ENCODE data around the gene PSMD4.
A peak's percentile ranks its signal among the peaks of the same experiment; 100 is the strongest.
"Not testable (repeated sequence)": the region's sequence is repeated elsewhere in the genome, so short reads cannot be mapped to it uniquely, and the experiment has no call there.

The PSMD4 gene

DNA sequence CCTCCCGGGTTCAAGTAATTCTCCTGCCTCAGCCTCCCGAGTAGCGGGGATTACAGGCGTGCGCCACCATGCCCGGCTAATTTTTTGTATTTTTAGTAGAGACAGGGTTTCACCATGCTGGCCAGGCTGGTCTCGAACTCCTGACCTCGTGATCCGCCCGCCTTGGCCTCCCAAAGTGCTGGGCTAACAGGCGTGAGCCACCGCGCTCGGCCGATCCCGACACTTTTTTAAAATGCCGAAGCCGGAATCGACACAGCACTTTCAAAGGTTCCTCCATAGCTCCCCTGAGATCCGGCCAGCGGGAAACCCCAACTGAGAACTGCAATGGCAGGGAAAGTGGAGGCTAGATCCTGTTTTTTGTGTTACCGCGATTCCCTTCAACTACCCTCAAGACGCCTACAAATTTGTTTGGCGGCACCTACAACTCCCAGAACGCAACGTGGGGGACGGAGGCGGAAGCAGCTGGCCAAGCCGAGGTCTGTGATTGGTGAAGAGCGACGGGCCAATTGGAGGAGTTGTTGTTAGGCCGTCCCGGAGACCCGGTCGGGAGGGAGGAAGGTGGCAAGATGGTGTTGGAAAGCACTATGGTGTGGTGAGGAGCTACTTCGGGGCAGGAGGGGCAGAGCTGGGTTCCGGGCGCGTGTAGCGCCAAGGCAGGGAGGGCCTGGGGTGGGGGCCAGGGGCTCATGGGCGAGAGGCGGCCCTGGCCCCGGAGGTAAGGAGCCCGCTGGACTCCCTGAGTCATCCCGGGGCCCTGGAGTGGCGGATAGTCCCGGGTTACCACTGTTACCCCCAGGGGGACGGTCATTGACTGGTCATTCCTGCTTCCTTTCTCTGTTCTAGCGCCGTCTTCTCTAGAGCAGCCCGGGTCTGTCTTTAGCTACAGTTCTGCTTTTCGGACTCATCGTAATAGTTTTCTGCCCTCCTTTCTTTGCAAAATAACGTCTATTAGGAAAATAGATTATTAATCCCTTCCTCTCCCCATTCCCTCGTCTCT, at the start of gene PSMD4:
Gene PSMD4 (plus strand): TSS at position 518 of the 997 bp plus-strand sequence. CDS start 49 bp downstream, at position 567.
- peak; percentile 99 for DNase-seq

DNA sequence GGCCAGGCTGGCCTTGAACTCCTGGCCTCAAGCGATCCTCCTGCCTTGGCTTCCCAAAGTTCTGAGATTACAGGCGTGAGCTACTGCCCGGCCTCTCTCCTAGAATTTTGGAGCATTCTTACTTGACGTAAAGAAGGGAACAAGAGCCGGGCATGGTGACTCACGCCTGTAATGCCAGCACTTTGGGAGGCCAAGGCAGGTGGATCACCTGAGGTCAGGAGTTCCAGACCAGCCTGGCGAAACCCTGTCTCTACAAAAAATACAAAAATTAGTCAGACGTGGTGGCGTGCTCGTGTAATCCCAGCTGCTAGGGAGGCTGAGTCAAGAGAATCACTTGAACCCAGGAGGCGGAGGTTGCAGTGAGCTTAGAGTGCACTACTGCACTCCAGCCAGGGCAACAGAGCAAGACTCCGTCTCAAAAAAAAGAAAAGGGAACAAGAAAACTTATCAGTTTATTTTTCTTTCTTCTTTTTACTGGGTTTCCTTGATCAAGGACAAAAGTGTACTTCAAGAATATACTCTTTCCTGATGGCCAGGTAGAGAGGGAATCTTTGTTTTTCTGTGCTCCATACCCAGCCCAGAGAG, 49.1 kb upstream of the PSMD4 start:
- DNase-seq = not testable (repeated sequence)

DNA sequence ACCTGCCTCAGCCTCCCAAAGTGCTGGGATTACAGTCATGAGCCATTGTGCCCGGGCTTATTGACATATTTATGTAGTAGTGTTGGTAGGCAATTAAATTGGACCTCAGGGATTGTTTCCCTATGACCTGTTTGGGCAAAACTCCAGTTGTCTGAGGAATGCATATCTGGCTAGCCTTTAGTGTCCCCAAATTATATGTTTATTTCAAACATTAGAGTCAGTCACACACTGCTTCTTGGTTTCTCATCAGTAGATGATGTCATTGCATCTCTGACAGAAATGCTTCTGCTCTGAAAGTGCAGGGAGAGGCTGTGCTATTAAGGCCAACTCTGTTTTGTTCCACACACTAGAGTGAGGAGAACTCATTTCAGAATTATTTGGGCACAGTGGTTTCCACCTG, 43.7 kb upstream of the PSMD4 start:
- DNase-seq = no peak

DNA sequence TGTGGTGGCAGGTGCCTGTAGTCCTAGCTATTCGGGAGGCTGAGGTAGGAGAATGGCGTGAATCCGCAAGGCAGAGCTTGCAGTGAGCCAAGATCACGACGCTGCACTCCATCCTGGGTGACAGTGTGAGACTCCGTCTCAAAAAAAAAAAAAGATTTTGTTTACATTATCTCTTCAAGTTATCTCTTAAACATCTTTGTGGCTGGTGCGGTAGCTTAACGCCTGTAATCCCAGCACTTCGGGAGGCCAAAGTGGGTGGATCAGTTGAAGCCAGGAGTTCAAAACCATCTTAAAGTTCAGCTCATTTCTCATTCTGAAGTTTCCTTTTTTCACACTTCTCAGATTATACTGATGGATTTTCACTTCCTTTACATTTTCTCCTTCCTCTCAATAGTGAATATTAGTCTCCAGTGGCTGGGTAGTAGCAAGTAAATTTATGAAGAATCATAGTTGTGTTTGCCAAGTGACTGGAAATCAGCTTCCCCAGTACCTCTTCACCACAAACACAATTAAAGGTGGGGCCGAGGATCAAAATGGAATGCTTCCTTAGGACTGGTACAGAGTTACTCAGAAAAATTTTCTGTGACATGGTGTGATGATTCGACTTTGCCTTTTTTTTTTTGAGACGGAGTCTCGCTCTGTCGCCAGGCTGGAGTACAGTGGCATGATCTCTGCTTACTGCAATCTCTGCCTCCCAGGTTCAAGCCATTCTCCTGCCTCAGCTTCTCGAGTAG, 42.4 kb upstream of the PSMD4 start:
- no peak for DNase-seq

DNA sequence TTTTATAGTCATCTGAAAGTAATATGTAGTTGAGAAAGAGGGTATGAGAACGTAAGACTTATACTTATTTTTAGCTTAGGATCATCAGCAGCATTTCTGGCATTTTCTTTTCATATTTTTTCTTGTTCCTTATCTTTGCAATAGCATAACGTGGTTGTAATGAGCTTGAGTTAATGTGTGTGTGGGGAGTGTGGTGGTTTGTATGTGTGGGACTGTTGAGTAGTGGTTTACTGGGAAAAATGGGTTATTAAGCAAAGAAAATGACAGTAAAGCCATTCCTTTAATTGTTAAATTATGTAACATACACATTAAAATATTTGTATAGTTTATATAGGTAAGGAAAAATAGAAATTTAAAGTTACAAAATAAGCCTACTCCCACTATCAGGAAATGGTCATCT, 41.0 kb upstream of the PSMD4 start:
- DNase-seq = no peak

DNA sequence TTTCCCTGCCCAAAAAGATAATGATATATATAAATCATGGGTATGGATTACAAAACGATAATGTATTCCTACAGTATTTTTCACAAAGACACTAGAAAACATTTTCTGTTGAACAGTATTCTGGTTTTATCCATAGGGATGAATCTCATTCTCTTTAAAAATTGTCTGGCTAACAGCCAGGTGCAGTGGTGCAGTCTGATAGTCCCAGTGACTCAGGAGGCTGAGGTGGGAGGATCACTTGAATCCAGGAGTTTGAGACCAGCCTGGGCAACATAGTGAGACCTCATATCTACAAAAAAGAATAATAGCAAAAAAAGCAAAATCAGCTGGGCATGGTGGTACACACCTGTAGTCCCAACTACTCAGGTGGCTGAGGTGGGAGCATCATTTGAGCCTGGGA, 32.9 kb upstream of the PSMD4 start:
- DNase-seq = no peak

DNA sequence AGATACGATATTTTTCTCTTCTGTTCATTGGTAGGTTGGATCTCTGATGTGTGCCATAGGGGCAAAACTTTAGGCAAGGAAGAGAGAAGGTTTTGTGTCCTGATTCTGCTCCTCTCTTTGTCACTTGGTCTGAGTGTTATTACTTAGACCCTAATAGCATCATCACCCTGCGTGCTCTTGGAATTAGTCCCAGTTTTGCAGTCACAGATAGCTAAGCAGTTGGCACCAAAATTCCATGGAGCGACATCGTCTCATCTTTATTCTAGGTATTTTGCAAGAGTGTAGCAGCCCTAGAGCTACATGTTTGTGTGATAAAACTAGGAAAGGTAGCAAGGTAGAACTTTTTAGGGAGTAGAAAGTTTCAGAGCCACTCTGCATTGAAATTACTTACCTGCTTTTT, 32.4 kb upstream of the PSMD4 start:
- no peak for DNase-seq

DNA sequence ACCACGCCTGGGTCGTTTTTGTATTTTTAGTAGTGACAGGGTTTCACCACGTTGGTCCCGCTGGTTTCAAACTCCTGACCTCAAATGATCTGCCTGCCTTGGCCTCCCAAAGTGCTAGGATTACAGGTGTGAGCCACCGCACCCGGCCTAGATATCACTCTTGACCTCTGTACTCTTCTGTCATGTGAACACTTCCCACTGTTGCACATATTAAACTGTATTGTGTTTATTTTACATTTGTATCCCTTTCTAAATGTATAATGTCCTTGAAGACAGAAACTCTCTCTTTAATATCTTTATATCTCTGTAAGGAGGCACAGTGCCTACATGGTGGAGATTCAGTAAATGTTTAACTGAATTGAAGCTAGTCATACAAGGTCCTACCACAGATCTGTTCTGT, 19.3 kb upstream of the PSMD4 start:
- DNase-seq = no peak

DNA sequence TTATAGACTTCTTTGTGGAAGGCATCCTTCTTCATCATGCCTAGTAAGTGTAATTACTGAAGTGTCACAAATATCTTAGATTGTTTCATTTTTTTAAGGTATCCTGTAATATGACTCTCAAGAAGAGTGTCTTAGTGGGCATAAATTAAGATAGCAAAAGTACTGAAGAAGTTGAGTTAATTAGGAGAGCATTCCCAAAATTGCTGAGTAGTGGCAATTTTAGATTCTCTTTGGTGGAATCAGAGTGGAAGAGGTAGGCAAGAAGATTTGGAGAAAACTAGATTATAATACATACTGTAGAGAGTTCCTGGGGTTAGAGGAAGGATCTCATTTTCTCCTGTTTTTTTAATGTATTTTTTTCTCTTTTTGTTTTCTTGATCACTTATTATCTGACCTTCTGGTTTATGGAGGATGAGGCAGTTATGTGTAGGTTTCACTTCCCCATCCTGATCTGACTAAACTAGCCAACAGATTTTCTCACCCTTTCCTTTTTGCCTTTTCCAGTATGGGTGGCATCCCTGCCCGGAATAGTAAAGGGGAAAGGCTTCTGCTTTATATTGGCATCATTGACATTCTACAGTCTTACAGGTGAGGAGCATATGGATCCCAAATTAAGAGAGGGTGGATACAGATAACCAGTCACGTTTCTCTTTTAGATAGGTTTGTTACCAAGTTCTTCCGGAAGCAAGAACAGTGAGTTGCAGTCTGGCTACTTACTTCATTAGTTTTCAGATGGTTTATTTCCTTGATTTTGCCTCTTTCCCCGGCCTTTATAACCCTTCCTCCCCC, 16.7 kb upstream of the PSMD4 start:
- no peak for DNase-seq

DNA sequence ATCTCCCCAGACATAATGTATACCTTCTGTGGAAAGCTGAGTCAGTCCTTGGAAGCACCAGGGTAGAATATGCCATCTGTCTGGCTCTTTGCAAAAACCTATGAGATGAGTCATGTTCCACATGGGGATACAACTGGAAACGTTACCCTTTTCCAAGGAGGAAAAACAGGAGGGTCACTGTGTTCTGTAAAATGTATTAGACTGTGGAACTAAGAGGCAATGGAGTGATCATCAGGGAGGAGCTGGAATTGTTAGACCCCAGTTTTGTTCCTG, 16.1 kb upstream of the PSMD4 start:
- no peak for DNase-seq

DNA sequence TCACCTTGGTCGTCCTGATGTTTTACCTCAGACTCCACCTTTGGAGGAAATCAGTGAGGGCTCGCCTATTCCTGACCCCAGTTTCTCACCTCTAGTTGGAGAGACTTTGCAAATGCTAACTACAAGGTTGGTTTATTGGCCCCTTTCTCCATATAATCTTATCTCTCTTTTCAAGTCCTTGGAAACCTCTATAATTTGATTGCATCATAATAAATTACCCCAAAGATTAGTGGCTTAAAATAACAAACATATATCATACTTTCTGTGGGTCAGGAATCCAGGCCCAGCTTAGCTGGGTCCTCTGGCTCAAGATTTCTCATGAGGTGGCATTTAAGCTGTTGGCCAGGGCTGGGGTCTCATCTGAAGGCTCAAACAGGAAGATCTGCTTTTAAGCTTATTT, 12.1 kb upstream of the PSMD4 start:
- DNase-seq = no peak

DNA sequence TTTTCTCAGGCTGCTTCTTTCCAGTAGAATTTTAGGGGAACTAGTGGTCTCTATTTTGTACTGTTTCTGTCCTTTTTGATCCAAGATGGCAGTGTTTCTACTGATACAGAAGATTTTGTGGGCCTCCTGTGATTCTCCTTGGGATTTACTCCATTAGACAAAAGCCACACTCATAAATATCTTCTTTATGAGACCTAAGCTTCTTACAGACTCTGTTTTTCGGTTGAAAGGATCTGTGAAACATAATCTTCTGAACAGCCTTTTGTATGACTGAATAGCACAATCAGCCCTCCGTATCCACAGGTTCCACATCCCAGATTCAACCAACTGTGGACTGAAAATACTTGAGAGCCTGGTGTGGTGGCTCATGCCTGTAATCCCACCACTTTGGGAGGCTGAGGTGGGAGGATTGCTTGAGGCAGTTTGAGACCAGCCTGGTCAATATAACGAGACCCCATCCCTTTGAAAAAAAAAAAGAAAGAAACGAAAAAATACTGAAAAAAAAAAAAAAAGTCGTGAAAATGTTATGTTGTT, 10.8 kb upstream of the PSMD4 start:
- DNase-seq = no peak

DNA sequence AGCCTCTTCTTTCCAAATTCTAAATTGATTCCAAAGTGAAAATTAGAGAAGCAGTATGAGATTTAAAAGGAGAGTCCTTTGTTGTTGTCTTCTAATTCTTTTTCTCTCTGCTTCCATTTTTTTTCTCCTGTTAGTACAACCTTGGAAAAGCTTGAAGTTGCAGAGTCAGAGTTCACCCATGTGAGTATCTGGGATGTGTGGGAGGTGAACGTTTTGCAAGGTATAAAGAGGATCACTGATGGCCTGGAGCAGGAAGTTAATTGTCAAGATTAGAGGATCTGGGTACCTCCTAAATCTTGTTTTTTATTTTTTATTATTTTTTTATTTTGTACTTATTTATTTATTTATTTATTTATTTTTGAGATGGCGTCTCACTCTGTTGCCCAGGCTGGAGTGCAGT, 7.7 kb upstream of the PSMD4 start:
- no peak for DNase-seq

DNA sequence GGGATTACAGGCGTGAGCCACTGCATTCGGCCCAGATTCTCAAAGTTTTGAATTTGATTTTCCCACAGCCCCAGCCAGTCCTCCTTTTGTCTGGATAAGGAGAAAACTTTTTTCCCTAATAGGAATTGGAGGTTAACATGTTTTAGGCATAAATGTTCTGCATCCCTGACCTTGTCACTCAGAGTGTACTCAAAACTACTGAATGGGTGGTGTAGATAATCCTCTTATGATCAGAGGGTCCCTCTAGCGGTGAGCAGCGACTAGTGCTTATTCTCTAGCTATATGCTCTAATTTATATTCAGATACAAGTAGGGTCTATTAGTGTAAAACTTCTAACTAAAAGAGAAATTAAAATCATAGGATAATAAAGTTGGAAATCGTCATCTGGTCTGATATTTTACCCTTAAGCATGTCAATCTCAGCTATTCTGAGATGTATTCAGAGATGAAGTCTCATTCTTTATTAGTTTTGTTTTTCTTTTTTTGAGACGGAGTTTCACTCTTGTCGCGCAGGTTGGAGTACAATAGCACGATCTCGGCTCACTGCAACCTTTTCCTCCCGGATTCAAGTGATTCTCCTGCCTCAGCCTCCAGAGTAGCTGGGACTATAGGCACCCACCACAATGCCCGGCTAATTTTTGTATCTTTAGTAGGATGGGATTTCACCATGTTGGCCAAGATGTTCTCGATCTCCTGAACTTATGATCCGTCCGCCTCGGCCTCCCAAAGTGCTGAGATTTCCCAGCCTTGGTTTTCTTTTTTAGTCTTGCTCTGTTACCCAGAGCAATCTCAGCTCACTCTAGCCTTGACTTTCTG, 2.7 kb upstream of the PSMD4 start:
- DNase-seq = peak; percentile 80

DNA sequence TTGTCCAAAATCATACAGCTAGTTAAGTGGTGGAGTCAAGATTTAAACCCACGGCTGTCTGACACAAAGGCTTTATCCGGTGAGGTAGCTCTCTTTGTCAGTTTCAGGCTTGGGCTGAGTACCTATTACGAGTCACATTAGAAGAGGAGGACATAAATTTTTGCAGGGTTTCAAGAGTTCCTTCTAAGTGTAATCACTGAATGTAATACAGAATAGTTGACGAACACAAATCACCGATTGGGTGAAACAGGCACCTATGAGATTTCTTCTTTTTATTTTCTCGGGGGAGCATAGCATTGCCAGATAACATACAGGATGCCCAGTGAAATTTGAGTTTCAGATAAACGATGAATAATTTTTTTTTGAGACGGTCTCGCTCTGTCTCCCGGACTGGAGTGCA, 847 bp downstream of the PSMD4 start:
- peak; percentile 27 for DNase-seq

DNA sequence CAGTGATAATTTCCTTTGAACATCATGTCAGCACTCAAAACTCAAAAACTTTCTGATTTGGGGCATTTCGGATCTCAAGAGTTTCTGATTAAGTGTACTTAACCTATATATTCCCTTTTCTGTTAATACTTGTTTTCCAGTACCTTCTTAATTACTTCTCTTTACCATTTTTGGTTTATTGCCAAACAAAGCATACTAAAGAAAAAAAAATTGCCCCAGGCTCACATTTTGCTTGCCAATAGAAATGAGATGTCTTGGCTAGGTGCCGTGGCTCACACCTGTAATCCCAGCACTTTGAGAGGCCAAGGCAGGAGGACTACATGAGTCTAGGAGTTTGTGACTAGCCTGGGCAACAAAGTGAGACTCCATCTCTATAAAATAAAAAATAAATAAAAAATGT, 4.8 kb downstream of the PSMD4 start:
- no peak for DNase-seq

DNA sequence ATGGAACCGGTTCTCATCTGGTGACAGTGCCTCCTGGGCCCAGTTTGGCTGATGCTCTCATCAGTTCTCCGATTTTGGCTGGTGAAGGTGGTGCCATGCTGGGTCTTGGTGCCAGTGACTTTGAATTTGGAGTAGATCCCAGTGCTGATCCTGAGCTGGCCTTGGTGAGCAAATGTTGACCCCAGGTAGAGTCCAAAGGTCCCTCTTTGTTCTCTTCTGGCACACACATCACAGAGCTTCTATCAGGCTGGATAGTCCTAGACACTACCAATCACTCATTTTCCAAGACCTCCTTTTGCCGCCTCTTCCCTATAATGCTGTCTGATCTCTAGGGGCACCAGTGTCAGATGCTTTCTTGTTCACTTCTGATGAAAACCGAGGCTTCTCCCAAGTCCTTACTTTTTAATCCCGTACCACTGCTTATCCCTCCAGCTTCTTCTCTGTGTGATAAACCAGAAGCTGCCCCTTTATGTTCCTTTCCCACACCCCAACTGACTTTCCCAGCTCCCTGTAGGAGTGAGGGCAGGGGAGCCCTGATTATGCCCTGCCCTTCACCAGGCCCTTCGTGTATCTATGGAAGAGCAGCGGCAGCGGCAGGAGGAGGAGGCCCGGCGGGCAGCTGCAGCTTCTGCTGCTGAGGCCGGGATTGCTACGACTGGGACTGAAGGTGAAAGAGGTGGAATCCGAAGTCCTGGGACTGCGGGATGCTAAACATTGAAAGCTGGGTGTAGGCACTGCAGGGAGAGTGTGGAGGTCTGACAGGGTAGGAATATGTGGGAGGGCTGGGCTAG, 11.1 kb downstream of the PSMD4 start:
- DNase-seq = no peak

DNA sequence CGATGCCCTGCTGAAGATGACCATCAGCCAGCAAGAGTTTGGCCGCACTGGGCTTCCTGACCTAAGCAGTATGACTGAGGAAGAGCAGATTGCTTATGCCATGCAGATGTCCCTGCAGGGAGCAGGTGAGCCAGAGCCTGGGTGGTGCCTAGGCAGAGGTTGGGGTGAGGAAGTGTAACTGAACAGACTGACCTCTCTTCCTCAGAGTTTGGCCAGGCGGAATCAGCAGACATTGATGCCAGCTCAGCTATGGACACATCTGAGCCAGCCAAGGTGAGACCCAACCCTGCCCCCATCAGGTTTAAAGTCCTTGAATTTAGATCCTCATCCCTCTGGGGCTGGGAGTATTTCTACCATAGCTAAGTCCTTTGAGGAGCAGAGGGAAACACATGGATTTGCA, 11.8 kb downstream of the PSMD4 start:
- DNase-seq = no peak

DNA sequence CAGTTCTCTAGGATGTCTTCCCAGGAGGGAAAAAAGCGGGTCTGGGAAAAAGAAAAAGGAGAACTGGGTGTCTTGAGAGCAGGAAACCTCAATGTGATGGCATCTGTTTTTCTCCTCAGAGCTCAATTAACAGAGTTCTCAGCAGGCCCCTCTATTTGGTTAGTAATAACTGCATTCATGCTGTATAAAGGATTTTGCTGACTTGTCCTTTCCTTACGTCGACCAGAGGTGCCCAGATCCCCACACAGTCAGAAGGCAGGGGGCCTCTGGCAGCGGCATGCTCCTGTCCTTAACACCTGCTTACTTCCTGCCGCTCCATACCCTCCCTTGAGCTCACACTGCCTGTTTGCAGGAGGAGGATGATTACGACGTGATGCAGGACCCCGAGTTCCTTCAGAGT, 12.3 kb downstream of the PSMD4 start:
- DNase-seq = no peak

DNA sequence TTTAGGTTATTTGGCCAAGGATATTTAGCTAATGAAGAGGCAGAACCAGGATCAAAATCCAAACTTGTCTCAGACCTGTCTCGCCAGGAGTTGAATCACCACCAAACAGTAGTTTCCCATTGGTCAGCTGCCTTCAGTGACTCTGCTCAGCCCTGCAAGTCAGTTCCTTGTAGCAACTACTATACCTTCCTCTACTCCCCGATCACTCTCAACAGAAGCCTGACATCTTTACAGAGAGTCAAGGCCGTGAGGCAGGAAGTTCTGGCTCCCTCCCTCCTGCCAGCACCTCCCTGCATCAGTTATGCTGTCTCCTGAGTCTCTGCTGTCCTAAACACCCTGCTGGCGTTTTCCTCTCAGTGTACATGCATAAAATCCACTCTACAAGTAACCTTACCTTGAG, 13.2 kb downstream of the PSMD4 start:
- DNase-seq = no peak

DNA sequence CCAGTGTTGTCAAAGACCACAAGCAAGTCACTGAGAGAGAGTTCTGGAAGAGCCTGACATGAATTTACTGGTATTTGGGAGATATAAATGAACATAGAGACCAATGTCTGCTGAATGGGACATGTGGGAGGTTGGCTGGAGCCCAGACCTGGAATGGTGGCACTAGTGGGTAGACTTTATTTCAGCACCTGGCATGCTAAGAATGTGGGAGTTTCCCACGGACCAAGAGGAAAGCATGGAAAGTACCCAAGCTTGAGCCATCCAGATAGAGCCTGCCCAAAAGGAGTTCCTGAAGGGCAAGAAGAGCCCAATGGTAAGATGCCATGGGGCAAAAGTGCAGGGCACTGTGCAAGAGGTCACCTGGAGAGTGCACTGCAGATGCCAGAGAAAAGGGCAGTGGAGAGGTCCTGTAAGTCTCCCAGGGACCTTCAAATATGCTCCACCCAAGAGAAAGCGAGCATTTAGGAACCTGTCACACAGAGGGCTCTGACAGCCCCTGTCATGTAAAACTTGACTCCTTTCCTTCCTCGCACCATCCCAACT, 19.5 kb downstream of the PSMD4 start:
- DNase-seq = no peak

Measured in eye (tissue), 1 donor.